Measurements from ENCODE around the gene PDE11A. TPM values are rescaled to one million over a fixed set of nuclear protein-coding genes. Genes with fewer than 3 reads are reported as not detected.

Gene PDE11A
- total and polyA plus RNA-seq, 2 experiments from 2014 or later = 0.08 to 0.73 TPM

DNA sequence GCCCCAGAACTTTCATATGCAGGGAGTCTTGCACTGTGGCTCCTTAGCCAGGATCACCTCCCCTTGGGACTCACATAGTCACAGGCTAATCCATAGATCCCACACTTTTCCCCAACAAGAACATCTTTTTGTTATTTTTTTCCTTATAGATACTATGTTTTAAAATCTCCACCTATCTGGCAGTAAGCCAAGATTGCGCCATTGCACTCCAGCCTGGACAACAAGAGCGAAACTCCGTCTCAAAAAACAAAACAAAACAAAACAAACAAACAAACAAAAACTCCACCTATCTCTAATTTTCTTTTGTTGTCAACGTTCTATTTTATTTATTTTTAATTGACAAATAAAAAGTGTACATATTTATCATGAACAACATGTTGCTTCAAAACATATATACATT is 141.7 kb downstream of the PDE11A start:
- Histone ChIP-seq H3K36me3 (ENCODE audit: insufficient read depth) (no peaks in the 10 kb centered on the region), H4K20me1 (replicated peaks; ENCODE audit: insufficient read depth) (no peaks in the 10 kb centered on the region), H3K27me3 (ENCODE audit: insufficient read depth) (no peaks in the 10 kb centered on the region), H3K4me2 (no peak overlapping the region), H3K9me2 (ENCODE audit: insufficient read depth) (no peaks in the 10 kb centered on the region), H3K27ac (ENCODE audit: low read depth) (no peak overlapping the region), H3K4me3 (no peak overlapping the region), H3K79me2 (replicated peaks; ENCODE audit: insufficient read depth) (no peaks in the 10 kb centered on the region), H3F3A (replicated peaks; ENCODE audit: low read depth) (no peaks in the 10 kb centered on the region), H3K4me1 (ENCODE audit: insufficient read depth) (no peaks in the 10 kb centered on the region; the same call in 1 of the 2 replicates), H2AFZ (no peak overlapping the region)
- Mint-ChIP-seq H3K27me3 (ENCODE audit: insufficient read depth, low read depth, poor library complexity) (peaks cover 1% of the 10 kb centered on the region), H3K36me3 (ENCODE audit: low read depth) (no peaks in the 10 kb centered on the region), H3K9me3 (no peaks in the 10 kb centered on the region), H3K4me3 (no peak overlapping the region), H3K4me1 (no peaks in the 10 kb centered on the region), H3K27ac (no peak overlapping the region)
- no peak for DNase-seq (ENCODE audit: low spot score)
- no peak for ATAC-seq
- TF ChIP-seq, protein P1, sequence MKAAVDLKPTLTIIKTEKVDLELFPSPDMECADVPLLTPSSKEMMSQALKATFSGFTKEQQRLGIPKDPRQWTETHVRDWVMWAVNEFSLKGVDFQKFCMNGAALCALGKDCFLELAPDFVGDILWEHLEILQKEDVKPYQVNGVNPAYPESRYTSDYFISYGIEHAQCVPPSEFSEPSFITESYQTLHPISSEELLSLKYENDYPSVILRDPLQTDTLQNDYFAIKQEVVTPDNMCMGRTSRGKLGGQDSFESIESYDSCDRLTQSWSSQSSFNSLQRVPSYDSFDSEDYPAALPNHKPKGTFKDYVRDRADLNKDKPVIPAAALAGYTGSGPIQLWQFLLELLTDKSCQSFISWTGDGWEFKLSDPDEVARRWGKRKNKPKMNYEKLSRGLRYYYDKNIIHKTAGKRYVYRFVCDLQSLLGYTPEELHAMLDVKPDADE (IDR thresholded peaks at IDR 0.05) = no peak
- TF ChIP-seq CREB1 (CRISPR knock-in tag; IDR thresholded peaks at IDR 0.05; ENCODE audit: low read depth) (no peak), JUNB (IDR thresholded peaks at IDR 0.05; ENCODE audit: unreplicated experiment) (no peak), STAT1 (IDR thresholded peaks at IDR 0.05; ENCODE audit: unreplicated experiment) (no peak), ZNF462 (CRISPR knock-in tag; IDR thresholded peaks at IDR 0.05) (no peak), NANOG (IDR thresholded peaks at IDR 0.05; ENCODE audit: borderline replicate concordance) (no peak)
